ENCODE data around the gene FRA10AC1.
A peak's percentile ranks its signal among the peaks of the same experiment; 100 is the strongest.
"Not testable (repeated sequence)": the region's sequence is repeated elsewhere in the genome, so short reads cannot be mapped to it uniquely, and the experiment has no call there.

The FRA10AC1 gene

GRCh38 chr10:93703066-93703465 lies 674 bp upstream of the FRA10AC1 start:
- peak; percentile 23 for DNase-seq

- DNase-seq = peak; percentile 59
Measured at GRCh38 chr10:93701866-93702209, 554 bp downstream of the FRA10AC1 start.

- no peak for DNase-seq
Measured at GRCh38 chr10:93697207-93697606, 5.2 kb downstream of the FRA10AC1 start.

GRCh38 chr10:93696582-93696981 lies 5.8 kb downstream of the FRA10AC1 start:
- not testable (repeated sequence) for DNase-seq

- DNase-seq = peak; percentile 90
Measured at GRCh38 chr10:93695740-93696139, 6.7 kb downstream of the FRA10AC1 start.

- DNase-seq = no peak
Measured at GRCh38 chr10:93687737-93688136, 14.7 kb downstream of the FRA10AC1 start.

GRCh38 chr10:93680412-93681047 lies 21.9 kb downstream of the FRA10AC1 start:
- peak; percentile 55 for DNase-seq

- DNase-seq = no peak
Measured at GRCh38 chr10:93678805-93679587, 23.4 kb downstream of the FRA10AC1 start.

- no peak for DNase-seq
Measured at GRCh38 chr10:93678386-93678785, 24.0 kb downstream of the FRA10AC1 start.

GRCh38 chr10:93673791-93674190 lies 28.6 kb downstream of the FRA10AC1 start:
- DNase-seq = no peak

GRCh38 chr10:93672890-93673289 lies 29.5 kb downstream of the FRA10AC1 start:
- DNase-seq = no peak

- no peak for DNase-seq
Measured at GRCh38 chr10:93672022-93672678, 30.2 kb downstream of the FRA10AC1 start.

- DNase-seq = no peak
Measured at GRCh38 chr10:93671042-93671441, 31.4 kb downstream of the FRA10AC1 start.

- no peak for DNase-seq
Measured at GRCh38 chr10:93670372-93670771, 32.0 kb downstream of the FRA10AC1 start.

- no peak for DNase-seq
Measured at GRCh38 chr10:93667795-93668194, 34.6 kb downstream of the FRA10AC1 start.

GRCh38 chr10:93666030-93666429 lies 36.4 kb downstream of the FRA10AC1 start:
- DNase-seq = no peak

GRCh38 chr10:93657757-93658156 lies 44.6 kb downstream of the FRA10AC1 start:
- no peak for DNase-seq

GRCh38 chr10:93656155-93656554 lies 46.2 kb downstream of the FRA10AC1 start:
- no peak for DNase-seq

GRCh38 chr10:93654201-93654600 lies 48.2 kb downstream of the FRA10AC1 start:
- no peak for DNase-seq

- DNase-seq = no peak
Measured at GRCh38 chr10:93652857-93653256, 49.5 kb downstream of the FRA10AC1 start.

- DNase-seq = no peak
Measured at GRCh38 chr10:93639791-93640190, 62.6 kb downstream of the FRA10AC1 start.

GRCh38 chr10:93630625-93631557 lies 71.5 kb downstream of the FRA10AC1 start:
- DNase-seq = peak; percentile 91
